ENCODE results near the gene RTN4R.
"Not testable (repeated sequence)": the region's sequence is repeated elsewhere in the genome, so short reads cannot be mapped to it uniquely, and the experiment has no call there.

Gene RTN4R

DNA sequence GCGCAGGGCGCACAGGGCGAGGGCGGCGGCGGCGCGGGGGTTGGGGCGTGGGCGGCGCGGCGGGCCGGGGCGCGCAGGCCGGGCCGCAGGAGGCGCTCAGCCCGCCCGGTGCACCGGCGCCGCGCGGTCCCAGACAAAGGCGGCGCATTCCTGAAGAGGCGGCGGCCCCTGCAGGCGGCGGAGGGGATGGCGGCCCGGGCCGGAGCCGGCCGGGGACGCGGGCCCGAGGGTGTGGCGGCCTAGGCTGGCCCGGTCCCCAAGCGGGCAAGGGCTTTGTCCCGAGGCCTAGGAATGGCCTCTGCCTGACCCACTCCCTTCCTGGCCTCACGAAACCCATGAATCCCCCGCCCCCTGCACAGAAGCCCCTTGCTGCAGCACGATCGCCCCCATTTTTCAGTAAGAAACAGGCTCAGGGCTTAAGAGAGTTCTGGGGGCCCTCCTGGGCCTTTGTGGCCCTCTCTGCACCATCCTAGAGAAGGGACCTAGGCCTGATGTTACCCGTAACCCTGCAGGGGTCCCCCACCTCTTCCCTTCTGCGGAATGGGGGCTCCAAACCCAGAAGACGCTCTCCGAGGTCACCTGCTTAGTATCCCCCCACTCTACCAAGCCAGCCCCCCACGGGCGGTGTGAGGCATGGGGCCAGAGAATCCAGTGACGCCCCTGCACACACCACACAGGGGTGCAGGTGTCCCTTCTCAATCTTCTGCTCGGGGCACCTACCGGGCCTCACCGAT is at the start of gene RTN4R:
Gene RTN4R, minus strand, starts transcription at position 40 of the 734 bp plus-strand sequence. CDS start 226 bp downstream, outside the sequence.
- peak in 1 of 2 experiments; percentile 73 for DNase-seq

DNA sequence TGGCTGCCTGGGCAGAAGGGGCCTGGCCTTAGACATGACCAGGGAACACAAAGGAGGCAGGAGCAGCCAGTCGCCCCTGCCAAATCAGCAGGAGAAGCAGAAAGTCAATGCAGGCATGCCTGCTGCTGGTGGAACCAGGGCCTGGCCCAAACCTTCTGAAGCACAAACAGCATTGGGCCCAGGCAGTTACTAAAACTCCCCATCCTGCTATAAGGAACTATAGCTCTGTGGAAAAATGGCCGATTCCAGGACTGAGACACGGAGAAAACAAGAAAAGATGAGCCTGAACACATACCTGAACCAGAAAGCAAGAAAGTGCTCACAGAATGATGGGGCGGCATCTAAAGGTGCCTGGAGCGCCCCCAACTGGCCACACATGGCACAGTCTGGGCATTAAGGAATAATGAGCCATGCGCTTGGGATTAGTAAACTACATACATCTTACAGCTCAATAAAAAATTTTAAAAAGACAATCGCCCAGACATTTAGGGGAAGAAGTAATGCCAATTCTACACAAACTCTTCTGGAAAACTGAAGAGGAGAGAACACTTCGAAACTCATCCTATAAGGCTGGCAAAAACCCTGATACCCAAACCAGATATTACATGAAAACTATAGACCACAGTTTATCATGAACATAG is 49.4 kb upstream of the RTN4R start:
- peak in 1 of 2 experiments; percentile 28 for DNase-seq

DNA sequence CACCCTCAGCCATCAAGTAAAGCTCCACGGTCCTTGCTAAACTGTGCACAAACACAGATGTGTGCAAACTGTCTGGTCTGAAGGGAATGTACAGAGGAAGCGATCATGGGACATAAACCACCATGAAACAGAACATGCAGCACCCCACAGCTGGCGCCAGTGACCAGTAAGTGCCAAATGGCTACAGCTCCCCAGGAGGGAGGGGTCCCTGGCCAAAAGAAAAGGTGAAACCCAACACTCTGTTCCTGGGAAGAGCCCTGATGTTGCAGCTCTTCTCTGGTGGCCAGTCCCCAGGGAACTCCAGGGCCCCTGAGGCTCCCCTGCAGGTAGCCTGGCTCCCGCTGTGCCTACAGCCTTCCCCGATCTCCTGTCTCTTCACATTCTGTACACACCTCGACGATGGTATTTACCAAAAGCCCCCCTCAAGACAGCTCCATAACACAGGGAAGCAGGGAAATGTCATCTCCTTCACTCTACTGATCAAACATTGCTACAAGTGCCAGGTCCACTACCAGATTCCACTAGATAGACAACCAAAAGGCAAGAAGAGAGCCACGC is 48.8 kb upstream of the RTN4R start:
- no peak for DNase-seq

DNA sequence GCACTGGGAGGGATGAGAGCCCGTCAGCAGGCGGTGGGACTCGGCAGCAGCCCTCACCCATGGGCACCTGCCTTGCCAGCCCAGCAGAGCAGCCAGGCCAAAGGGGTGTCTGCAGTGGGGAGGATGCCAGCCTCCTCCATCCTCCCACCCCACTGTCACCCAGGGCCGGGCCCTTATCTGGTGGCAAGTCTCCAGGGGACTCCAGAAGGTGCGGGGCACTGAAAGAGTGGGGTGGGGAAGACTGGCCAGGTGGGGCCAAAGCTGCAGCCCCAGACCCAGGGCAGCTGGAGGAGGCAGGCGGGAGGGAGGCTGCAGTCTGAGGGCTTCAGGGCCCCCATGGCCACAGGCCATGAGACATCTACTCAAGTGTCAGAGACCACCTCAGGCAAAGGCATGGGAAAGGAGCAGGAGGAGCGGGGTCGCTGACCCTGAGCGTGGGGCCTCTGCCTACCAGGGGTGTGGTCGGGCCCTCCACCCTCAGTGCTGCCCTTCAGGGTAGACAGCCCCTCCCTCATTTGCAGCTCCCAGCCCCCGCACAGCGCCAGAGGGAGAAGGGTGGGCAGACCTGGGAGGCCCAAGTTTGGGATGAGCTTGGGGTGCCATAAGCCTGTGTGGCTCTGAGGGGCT is 48.2 kb upstream of the RTN4R start:
- no peak for DNase-seq

DNA sequence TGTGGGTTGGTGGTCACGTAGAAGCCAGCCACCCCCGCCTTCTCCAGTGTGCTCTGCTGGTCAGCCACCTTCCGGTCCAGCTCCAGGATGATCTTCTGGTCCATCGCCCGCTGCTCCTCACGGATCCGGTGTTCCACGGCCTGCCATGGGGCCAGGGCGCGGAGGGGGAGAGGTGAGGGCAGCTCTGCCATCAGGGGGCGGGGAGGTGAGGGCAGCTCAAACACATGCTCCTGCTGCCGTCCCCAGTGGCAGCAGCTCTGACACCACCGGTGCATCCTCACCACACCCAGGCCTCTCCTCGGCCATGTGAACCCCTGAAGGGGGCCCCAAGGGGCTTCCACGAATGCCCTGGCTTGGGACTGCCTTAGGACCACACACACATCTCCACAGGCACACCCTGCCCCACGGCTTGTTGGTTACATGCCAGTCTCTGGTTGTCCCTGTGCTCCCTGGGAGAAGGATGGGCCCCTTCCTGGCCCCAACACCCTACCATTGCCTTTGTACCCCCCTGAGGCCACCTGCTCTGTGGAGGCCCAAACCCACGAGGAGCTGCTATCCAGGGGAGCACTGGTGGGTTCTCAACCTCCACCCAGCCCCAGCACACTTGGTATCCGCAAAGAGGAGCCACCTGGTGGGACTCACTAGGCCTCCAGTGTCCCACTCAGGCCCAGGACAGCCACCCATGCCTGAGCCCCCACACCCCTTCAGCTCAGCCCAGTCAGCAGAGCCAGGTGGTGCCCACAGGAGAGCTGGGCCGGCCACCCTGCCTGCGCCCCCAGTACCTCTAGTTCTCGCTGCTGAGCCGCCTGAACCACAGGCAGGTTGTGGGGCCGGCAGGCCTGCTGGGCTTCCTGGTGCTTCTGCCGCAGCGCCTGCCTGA is 47.5 kb upstream of the RTN4R start:
- no peak for DNase-seq

DNA sequence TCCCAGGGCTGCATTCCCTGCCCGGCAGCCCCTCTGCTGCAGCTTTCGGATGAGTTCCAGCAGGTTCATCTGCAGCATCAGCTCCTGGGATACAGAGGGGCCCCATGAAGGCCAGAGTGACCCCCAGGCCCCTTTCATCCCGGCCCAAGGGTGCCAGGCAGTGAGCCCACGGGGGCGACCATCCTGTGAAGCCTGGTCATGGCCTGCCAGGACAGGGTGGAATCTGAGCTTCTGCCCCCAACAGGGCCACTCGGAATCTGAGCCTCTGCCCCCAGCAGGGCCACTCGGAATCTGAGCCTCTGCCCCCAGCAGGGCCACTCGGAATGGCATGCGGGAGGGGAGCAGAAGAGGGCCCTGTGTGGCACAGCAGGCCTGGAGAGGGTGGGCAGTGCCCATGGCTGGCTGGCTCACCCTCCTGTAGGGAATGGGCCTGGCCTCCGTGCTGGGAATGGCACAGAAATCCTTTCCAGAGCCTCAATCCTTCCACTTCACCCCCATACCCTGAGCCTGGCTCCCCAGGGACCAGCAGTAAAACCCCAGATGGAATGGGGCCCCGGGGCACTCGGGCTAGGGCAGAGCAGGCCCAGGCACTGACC is 46.7 kb upstream of the RTN4R start:
- not testable (repeated sequence) for DNase-seq

DNA sequence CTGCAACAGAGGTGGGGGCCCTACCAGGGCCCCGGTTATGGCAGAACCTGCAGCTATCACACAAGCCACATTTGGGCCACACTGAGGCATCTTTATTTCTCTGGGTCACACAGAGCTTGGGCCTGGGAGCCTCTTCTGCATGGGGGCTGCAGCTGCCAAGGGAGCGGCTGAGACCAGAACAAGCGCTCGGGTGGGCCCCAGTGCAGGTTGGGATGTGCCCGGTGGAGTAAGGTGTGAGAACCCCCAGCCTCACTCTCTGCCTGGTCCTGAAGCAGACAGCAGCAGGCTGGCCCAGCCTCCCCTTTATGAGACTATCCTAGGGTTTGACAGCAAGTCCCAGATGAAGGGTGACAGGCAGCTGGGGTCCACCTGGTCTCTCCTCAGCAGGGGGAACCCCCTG is 46.1 kb upstream of the RTN4R start:
- DNase-seq = not testable (repeated sequence)

DNA sequence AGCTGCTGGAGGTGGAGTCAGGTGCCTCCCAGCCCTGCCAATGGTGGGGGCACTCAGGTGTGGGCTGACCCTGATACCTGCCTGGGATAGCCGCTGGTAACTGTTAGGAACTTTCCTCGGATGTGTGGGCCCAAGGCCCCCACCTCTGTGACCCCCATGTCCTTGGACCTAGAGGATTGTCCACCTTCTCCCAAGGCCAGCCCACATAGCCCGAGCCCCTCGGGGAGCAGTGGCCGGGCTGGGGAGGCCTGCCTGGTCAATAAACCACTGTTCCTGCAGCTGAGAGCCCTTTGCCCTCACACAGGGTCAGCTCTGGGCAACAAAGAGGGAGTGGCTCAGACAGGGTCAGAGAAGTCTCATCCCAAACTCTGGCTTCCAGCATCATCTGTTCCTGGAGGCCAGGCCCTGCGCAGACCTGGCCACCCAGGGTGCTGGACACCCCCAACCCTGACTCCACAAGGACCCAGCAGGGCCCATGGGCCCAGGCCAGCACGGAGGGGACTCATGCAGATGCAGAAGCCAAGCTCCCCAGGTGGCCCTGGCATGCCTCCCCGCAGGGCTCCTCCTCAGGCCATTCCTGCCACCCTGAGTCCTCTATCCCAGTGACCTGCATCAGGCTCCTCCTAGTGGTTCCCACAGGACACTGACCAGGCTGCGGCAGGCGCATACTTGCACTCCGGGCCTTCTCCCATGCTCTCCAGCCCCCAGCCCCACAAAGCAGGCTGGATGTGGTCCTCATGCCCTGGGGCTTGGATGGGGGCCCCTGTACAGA is 45.4 kb upstream of the RTN4R start:
- not testable (repeated sequence) for DNase-seq

DNA sequence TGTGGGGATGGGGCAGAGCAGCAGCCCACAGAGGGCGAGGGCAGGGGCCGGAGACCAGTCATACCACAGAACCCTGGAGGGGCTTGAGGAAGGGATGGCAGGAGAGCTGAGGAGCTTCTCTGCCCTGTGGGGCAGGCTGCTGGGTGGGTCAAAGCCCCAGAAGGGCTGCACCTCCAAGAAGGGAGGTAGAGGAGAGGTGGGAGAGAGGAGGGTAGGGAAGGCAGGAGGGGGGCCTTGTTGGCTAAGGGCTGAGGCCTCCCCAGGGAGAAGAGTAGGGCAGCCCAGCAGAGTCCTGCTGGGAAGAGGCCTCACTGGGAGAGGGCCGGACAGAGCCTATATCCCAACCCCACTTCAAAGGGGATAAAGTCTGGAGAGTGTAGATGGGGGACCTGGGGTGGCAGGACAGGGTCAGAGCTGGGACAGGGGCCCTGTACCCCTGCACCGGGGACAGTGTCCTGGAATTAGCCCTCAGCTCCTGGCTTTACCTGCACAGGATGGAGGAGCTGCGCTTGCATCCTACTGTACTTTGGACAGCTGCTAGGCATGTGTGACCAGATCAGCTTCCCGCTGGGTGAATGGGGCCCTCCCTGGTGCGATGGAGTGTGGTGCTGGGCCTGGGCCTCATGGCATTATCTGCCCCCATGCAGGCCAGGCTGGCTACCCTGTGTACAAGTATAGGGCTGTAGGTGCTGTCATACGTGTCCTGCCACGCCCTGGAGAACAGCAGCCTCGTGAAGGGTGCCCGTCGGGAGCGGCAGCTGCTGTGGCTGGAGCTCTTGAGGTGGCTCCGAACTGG is 44.5 kb upstream of the RTN4R start:
- DNase-seq = no peak

DNA sequence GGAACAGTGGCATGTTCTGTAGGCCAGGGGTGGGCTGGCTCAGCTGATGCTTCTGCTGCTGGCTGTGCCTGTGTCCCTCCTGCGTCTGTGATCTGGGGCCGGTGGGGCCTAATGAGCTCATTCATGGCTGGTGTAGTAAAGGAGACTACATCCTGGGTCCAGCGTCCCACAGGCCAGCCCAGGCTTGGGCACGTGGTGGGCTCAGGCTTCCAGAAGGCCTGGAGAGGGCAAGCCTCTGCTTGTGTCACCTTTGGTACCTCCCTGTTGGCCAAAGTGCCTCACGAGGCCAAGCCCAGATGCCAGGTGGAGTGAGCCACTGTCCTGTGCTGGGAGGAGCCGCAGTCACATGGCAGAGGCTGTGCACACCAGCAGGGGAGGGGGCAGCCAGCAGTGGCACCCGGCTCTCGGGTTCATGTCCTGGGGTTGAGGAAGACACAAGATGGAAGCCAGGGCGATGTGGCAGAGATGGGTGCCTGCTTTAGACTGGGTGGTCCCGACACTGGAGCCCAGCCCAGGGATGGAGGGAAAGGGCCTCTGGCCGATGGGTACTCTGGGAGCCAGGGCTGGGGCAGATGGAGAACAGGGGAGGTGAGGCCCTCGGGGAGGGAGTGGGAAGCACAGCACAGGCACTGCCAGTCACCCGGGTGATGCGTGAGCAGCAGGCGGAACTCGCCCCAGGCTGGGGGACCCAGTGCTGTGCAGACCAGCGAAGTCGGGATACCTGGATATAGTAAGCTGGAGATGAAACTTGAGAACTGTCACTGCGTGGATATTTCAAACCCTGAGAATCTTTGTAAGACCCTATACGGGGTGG is 43.3 kb upstream of the RTN4R start:
- not testable (repeated sequence) for DNase-seq

DNA sequence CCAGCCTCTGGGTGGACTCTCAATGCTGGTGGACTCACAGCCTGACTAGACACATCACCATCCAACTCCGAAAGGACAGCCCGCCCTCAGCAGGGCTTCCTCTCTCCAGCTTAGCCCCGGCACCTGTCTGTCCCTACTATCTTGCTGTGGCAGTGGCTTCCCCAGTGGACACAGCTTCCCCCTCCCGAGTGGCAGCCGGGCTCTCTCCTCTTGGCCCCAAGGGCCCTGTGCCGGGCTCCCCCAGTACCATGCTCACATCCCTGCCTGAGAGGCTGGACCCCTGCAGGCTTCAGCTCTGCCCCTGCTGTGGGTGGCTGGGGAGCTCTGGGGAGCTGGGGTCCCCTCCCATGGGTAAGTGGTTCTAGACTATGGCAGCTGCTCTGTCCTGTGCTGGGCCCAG is 42.7 kb upstream of the RTN4R start:
- DNase-seq = not testable (repeated sequence)

DNA sequence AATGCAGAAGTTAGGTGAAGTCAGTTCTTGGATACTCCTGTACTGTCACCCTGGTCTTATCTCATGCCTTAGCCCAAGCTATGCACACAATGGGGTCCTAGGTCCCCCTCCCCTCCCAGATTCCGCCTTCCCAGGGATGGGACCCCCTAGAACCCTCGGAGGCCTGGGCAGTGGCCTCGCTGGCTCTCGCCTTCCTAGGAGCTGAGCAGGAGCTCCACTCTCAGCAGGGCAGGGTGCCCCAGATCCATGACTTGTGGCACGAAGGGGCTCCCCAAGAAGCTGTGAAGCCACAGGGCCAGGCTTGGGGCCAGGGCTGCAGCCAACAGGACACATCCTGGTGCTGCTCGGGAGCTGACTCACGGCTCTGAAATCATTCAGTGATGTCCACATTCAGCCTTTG is 42.1 kb upstream of the RTN4R start:
- DNase-seq = not testable (repeated sequence)

DNA sequence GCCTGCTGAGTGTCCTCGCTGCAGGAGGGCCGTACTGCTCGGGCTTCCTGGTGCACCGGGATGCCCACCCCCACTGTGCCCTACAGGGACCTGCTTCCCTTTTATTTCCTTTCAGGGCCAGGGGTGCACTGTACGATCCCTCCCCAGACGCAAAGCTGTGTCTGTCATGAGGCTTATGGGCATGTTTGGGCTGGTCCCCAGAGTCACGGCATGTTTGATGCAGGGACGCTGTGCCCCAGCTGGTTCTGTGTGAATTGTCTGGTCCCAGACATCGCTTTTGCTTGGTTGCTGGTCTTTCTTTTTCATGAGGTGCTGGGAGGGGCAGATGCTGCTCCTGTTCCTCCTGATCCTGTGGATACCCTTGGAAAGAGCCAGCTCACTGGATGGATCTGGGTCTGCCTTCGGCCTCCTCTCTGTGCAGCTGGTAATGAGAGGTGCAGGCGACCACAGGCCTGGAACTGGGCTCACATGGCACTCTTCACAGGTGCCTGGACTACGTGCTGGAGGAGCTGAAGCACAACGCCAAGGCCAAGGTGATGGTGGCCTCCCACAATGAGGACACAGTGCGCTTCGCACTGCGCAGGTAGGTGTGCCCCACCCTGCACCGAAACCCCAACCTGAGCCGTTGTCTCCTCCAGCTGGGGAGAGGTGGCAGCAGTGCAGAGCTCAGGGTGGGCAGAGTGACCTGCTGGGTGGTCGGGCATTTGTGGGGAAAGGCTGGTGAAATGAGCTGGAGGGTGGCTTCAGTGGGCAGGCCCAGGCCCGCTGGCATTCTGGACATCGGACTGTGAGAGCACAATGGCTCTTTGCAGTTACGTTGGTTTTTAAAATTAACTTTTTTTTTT is 40.9 kb upstream of the RTN4R start:
- DNase-seq = peak in 1 of 2 experiments; percentile 17

DNA sequence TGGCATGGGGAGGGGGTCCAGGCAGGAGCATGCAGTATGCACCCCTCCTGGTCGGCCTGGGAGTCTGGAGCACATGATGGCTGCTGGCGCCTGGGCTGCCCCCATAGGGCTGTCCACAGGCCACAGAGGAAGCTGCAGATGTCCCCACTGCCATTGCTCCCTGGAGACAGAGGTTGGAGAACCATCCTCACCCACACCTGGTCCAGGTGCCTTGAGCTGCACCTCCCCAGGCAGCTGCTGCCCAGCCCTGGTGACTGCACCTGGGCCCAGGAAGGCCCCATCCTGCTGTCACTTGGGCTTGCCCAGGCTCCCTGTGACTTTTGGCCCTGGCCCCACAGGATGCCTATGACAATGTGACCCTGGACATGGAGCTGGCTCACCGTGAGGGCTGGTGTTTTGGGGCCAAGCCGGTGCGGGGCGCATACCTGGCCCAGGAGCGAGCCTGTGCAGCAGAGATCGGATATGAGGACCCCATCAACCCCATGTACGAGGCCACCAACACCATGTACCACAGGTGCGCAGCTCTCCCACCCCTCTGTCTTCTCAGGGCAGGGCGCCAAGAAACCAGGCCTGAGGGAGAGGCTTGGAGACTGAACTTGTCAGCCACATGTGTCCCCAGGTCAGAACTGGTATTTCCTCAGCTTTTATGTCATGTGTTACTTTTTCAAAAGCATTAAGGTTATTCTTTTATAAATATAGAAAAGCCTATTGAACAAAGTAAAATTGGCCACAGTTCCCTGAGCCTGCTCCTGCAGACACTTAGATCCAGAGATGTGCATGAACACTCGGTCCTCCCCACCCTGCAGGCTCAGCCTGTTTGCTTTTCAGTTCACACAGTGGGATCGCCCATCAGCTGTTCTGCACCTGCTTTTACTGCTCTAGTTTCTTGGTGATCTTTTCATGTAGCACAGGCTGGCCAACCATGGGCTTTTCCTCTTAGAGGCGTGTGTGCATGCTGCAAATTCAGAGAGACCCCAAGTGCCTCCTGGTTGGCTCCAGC is 39.6 kb upstream of the RTN4R start:
- not testable (repeated sequence) for DNase-seq

DNA sequence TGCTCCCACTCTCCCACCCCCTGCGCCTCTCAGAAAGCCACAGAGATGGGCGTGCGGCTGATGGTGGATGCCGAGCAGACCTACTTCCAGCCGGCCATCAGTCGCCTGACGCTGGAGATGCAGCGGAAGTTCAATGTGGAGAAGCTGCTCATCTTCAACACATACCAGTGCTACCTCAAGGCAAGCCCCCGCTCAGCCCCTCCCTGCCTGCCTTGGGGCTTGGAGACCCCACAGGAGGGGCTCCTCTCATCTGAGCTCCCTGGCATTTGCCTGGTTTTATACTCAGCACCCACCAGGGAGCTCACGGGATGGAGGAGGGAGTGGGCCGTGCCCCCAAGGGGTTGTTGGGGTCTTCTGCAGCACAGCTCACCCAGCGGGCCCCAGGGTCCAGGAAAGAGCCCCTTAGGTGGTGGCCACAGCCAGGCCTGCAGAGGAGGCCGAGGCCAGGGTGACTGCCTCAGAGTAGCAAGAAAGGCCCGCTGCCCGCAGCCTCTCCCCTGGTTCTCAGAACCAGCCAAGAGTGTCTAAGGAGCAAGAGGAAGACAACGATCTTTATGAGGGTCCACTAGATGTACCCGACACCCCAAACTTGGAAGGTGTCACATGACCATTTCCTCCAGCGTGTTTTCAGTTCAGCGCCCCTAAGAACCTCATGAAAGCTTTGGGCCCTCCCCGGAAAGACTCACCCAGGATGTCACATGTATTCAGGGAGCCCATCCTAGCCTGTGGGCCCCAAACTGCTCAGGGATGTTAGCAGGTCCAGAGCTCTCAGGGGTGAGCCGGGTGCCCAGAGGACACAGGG is 38.7 kb upstream of the RTN4R start:
- DNase-seq = not testable (repeated sequence)

DNA sequence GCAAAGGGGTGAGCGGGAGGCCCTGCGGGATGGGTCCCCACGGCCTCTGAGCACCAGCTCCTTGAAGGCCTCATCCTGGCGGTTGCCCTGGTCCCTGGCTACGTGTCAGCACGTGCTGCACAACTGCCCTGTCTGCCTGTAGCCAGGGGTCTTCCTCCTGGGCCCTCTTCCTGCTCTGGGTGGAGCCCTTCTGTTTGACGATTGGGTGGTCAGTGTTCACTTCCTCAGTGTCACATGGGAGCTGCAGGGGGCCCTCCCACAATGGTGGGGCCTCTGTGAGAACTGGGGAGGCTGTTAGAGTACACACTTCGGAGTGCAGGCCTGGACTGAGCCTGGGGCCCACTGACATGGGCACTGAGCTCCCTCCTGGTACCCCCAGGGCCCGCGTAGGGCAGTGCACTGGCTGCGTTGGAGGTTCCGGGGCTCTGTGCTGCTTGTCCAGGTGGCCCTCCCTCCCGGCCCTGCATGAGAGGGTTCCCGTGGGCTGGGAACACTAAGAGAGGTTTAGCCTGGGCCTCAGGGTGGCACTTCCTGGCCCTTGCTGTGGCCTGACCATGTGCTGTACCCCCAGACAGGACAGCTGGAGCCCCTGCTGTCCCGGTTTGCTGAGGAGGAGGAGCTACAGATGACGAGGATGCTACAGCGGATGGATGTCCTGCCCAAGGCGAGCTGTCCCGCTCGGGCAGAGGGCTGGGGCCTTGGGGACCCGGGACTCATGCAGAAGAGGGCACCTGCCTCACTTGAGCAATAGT is 38.0 kb upstream of the RTN4R start:
- DNase-seq = no peak
